GM19193 (cell line): Measurements from ENCODE around the gene NUCB2.

ENCODE experiments used
- POLR2A ChIP-seq: IDR thresholded peaks from 4 replicates; pipeline ENCODE4 v1.6.1; 2011; ENCODE audit not compliant: insufficient read depth, insufficient read length; ENCODE audit errors: extremely low read depth

Gene NUCB2

DNA sequence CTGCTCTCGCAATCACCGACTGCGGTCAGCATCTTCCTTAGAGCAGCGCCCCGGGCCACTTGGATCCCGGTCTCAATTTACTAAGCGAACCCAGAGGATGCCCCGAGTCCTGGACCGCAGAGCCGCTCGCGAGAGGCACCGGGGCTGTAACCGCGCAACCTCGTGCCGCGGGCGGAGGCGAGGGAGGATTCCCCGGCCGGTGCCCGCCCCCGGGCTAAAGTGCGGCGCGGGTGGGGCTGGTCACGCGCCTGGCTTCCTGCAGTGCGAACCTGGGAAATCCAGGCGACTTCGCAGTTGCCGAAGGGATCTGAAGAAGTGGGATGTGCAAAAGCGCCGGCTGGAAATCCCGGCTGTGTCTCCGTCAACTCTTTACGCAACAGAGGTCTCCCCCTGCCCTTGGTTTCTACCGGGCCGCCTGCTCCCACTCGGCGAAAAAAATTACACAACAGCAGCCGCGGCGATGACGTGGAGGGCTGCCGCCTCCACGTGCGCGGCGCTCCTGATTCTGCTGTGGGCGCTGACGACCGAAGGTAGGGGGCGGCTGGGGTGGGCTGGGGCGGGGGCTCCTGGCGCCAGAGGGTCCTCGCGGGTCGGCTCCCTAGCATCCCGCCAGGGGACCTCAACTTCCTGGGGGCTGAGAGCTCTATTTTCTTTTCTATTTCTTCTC, 75.1 kb downstream of the NUCB2 start, which contains the start of gene NCR3LG1:
Gene NCR3LG1 (plus strand): TSS at position 291 of the 667 bp plus-strand sequence. CDS start 170 bp downstream, at position 461.
- TF ChIP-seq POLR2A, result no peak

GRCh38 chr11:17352950-17353820, 76.6 kb downstream of the NUCB2 start:
- no peak for TF ChIP-seq POLR2A

- TF ChIP-seq POLR2A, result no peak
Measured at GRCh38 chr11:17353821-17354600, 77.5 kb downstream of the NUCB2 start.

GRCh38 chr11:17354601-17354991, 78.1 kb downstream of the NUCB2 start:
- no peak for TF ChIP-seq POLR2A

DNA sequence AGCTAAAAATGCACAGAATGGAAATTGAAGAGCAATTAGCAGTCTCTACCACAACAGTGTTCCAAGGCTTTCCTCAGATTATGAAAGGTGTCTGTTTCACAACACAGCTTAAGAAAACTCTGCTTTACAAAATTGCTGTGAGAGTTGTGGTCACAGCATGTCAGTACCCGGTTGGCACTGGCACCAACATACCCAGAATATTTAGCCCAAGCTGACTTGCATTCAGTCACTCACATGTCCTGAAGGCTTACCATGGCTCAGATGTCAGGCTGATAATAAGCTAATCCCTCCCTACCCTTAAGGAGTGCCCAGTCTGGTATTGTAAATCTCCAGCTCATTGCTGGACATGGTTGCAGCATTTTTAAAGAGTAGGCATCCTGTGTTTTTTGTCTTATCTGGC, 90.0 kb downstream of the NUCB2 start:
- TF ChIP-seq POLR2A, result no peak

GRCh38 chr11:17368551-17368950, 92.0 kb downstream of the NUCB2 start:
- TF ChIP-seq POLR2A, result no peak

- no peak for TF ChIP-seq POLR2A
Measured at GRCh38 chr11:17369094-17369493, 92.6 kb downstream of the NUCB2 start.

DNA sequence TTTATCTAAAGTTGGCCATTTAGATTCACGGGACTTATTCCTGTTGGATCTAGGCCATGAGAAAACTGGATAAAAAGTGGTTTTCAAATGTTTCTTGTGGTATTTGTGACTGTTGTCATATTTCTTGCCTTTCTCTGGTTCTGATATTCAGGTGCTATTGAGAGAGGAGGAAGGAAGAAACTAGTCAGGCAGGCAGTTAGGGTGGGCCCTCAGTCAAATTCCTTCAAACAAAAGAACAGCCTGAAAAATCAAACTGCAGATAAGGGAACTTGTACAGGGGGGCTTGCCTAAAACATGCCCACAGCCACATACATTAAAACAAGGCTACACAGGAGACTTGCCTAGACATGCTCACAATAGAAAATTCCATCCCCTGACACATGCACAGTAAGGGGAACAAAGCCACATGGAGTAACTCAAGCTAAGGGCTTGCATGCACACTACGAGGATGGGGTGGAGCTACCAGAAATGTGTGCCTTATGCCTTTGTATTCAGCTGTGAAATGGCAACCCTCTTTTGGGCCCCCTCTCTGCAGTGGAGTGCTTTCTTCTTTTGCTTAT, 93.2 kb downstream of the NUCB2 start:
- no peak for TF ChIP-seq POLR2A

- no peak for TF ChIP-seq POLR2A
Measured at GRCh38 chr11:17371614-17372013, 95.1 kb downstream of the NUCB2 start.

GRCh38 chr11:17375547-17375946, 99.0 kb downstream of the NUCB2 start:
- no peak for TF ChIP-seq POLR2A

DNA sequence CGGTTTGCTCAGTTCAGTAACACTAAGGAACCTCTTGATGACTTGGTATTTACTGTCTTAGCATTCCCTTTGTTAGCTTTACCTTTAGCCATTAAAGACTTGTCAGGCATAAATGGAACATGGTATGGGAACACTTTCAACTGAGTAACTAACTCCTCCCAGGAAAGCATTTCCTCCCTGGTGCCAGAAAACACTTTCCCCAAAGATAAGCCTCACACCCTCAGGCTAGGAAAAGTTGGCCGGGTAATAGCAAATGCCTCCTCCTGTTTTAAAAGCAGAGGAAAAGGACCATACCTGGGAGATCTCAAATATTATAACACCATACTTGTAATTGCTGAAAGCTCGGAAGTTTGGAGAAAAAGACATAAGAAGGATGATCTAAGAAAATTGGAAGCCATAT, 100.0 kb downstream of the NUCB2 start:
- TF ChIP-seq POLR2A, result no peak

GRCh38 chr11:17378655-17379054, 102.1 kb downstream of the NUCB2 start:
- no peak for TF ChIP-seq POLR2A

- TF ChIP-seq POLR2A, result no peak
Measured at GRCh38 chr11:17379383-17380180, 103.0 kb downstream of the NUCB2 start.

- no peak for TF ChIP-seq POLR2A
Measured at GRCh38 chr11:17381156-17381555, 104.6 kb downstream of the NUCB2 start.
